Mesothelial cell of epicardium (in vitro differentiated cells): Measurements from ENCODE around the gene TMEM92. TPM values are rescaled to one million over a fixed set of nuclear protein-coding genes. Genes with fewer than 3 reads are reported as not detected.

Source experiments
- DNase-seq, 2 experiments: peaks; one replicate each; pipeline ENCODE4 v3.0.0; 2021; ENCODE audit warnings: low spot score in 2 of 2; ENCODE audit not compliant: unreplicated experiment in 2 of 2
- H3K27ac Mint-ChIP-seq: 2 replicates; pipeline ENCODE4 v1.8.0; 2021; ENCODE audit warnings: mixed read lengths
- H3K27me3 Mint-ChIP-seq: 2 replicates; pipeline ENCODE4 v1.8.0; 2021; ENCODE audit warnings: low read depth, mixed read lengths
- H3K36me3 Mint-ChIP-seq: 2 replicates; pipeline ENCODE4 v1.8.0; 2021; ENCODE audit warnings: mixed read lengths
- H3K4me1 Mint-ChIP-seq: 2 replicates; pipeline ENCODE4 v1.8.0; 2021; ENCODE audit warnings: mixed read lengths
- H3K4me3 Mint-ChIP-seq: 2 replicates; pipeline ENCODE4 v1.8.0; 2021; ENCODE audit warnings: mild to moderate bottlenecking, moderate library complexity, mixed read lengths
- H3K9me3 Mint-ChIP-seq: 2 replicates; pipeline ENCODE4 v1.8.0; 2021; ENCODE audit warnings: mixed read lengths
- total RNA-seq: library from RNA; stranded (reverse); gene quantifications from 3 replicates; pipeline ENCODE4 v1.2.1, GENCODE V29; 2021
- TF ChIP-seq, protein P1 (sequence below): fragments of 200-600 bp; sonication (generic); IDR thresholded peaks from one replicate; pipeline ENCODE4 v1.5.0; 2021; ENCODE audit warnings: antibody characterized with exemption; ENCODE audit not compliant: unreplicated experiment

TMEM92 gene
- total RNA-seq, 1 donor from 2014 or later: 2.7 TPM

DNA sequence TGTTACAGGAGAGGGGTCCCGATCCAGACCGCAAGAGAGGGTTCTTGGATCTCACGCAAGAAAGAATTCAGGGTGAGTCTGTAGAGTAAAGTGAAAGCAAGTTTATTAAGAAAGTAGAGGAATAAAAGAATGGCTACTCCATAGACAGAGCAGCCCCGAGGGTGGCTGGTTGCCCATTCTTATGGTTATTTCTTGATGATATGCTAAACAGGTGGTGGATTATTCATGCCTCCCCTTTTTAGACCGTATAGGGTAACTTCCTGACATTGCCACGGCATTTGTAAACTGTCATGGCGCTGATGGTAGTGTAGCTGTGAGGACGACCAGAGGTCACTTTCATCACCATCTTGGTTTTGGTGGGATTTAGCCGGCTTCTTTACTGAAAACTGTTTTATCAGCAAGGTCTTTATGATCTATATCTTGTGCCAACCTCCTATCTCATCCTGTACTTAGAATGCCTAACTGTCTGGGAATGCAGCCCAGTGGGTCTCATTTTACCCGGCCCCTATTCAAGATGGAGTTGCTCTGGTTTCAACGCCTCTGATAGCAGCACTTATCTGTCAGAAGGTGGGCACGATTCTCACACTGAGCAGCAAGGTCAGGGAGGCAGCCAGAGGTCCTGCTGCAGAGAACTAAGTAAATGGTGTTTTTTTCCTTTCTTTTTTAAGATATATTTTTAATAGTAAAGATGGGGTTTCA, 45.2 kb downstream of the TMEM92 start:
- H3K4me1 Mint-ChIP-seq: peaks cover 20% of the 10 kb centered on the region
- no peaks in the 10 kb centered on the region for H3K9me3 Mint-ChIP-seq
- DNase-seq: no peak
- TF ChIP-seq, protein P1, sequence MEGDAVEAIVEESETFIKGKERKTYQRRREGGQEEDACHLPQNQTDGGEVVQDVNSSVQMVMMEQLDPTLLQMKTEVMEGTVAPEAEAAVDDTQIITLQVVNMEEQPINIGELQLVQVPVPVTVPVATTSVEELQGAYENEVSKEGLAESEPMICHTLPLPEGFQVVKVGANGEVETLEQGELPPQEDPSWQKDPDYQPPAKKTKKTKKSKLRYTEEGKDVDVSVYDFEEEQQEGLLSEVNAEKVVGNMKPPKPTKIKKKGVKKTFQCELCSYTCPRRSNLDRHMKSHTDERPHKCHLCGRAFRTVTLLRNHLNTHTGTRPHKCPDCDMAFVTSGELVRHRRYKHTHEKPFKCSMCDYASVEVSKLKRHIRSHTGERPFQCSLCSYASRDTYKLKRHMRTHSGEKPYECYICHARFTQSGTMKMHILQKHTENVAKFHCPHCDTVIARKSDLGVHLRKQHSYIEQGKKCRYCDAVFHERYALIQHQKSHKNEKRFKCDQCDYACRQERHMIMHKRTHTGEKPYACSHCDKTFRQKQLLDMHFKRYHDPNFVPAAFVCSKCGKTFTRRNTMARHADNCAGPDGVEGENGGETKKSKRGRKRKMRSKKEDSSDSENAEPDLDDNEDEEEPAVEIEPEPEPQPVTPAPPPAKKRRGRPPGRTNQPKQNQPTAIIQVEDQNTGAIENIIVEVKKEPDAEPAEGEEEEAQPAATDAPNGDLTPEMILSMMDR: no peak
- H3K27me3 Mint-ChIP-seq: no peaks in the 10 kb centered on the region
- H3K4me3 Mint-ChIP-seq: no peak overlapping the region
- no peak overlapping the region for H3K27ac Mint-ChIP-seq
- H3K36me3 Mint-ChIP-seq: no peaks in the 10 kb centered on the region

DNA sequence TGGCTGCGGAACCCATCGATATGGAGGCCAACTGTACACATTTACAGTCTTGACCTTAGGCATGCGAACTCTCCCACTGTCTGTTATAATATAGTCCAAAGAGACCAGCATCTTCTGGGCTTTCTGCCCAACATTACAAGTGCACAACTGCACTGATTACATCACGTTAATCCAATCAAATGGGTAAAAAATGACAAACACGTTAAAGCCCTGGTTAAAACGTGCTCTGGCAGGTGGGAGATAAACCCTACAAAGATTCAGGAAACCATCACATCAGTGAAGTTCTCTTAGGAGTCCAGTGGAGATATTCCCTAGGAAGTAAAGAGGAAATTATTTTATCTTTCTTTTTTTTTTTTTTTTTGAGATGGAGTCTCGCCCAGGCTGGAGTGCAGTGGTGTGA, 48.0 kb downstream of the TMEM92 start:
- Mint-ChIP-seq H3K27me3 (no peaks in the 10 kb centered on the region), H3K36me3 (no peaks in the 10 kb centered on the region), H3K4me1 (peaks cover 9% of the 10 kb centered on the region), H3K4me3 (no peak overlapping the region), H3K27ac (peak overlapping the region; percentile 31), H3K9me3 (no peaks in the 10 kb centered on the region)
- TF ChIP-seq, protein P1: no peak
- DNase-seq: no peak

DNA sequence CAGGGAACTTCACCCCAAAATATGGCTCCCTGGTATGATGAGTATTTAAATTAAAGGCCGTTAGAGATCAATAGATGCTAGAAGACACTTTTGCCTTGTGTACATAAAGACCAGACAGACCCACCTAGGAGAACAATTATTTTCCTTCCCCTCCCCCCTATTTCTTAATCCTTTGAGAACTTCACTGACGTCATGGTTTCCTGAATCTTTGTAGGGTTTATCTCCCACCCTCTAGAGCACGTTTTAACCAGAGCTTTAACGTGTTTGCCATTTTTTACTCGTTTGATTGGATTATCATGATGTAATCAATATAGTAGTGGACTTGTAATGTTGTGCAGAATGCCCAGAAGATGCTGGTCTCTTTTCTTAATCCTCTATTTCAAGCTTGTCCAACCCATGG, 48.8 kb downstream of the TMEM92 start:
- H3K4me1 Mint-ChIP-seq: peaks cover 9% of the 10 kb centered on the region
- no peaks in the 10 kb centered on the region for H3K27me3 Mint-ChIP-seq
- no peak for DNase-seq
- TF ChIP-seq, protein P1: no peak
- H3K36me3 Mint-ChIP-seq: no peaks in the 10 kb centered on the region
- no peaks in the 10 kb centered on the region for H3K9me3 Mint-ChIP-seq
- peak overlapping the region; percentile 17 for H3K27ac Mint-ChIP-seq
- H3K4me3 Mint-ChIP-seq: no peak overlapping the region

DNA sequence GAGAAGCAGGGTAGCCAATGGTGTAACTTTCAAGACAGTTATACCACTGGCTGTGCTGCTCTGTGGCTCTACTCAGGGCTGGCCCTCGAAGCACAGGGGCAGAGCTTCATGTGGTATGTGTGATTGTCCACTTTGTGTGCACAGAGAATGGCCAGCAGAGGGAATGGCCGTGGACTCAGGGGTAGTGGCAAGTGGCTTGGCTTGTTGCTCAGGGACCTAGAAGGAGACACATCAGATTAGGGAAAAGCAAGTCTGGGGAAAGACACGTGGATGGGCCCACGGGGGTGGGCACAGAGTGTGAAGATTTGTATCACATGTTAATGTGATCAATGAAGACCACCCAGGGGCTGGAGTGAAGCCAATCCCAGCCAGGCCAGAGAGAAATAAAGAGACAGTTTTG, 51.6 kb downstream of the TMEM92 start:
- DNase-seq: no peak
- peaks cover 9% of the 10 kb centered on the region for H3K4me1 Mint-ChIP-seq
- no peak overlapping the region for H3K27ac Mint-ChIP-seq
- TF ChIP-seq, protein P1: no peak
- H3K9me3 Mint-ChIP-seq: no peaks in the 10 kb centered on the region
- no peaks in the 10 kb centered on the region for H3K27me3 Mint-ChIP-seq
- H3K36me3 Mint-ChIP-seq: no peaks in the 10 kb centered on the region
- no peak overlapping the region for H3K4me3 Mint-ChIP-seq

DNA sequence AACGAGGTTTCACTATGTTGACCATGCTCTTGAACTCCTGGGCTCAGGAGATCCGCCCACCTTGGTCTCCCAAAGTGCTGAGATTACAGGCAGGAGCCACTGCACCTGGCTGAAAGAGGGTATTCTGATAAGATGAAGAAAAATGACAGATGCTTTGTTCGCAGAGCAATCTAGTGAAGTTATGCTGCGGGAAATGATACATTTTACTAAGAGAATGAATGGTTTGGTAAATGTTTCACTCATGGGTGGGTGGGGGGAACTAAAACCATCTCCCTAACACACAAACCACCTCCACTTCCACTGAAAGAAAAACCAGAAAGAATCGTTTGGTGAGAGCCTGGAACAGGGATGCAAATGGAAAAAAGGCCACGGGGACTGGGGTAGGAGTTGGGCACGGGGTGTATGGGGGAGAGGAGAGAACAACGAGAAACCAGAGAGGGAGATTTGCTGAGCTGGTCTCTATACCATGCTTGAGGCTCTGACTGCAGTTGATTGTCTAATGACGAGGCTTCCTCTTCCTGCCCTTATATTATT, 52.6 kb downstream of the TMEM92 start:
- Mint-ChIP-seq H3K4me1 (peaks cover 9% of the 10 kb centered on the region), H3K36me3 (no peaks in the 10 kb centered on the region), H3K9me3 (no peaks in the 10 kb centered on the region), H3K27ac (no peak overlapping the region), H3K27me3 (no peaks in the 10 kb centered on the region), H3K4me3 (no peak overlapping the region)
- DNase-seq: no peak
- TF ChIP-seq, protein P1: no peak
